GM21447 (cell line): ENCODE measurements around the gene KCNJ6.
"Not testable (repeated sequence)": the region's sequence is repeated elsewhere in the genome, so short reads cannot be mapped to it uniquely, and the experiment has no call there.

Source experiments
- ATAC-seq: cut with Tn5 transposase; IDR thresholded peaks from one replicate; pipeline ENCODE4 v1.9.1; 2021; ENCODE audit not compliant: unreplicated experiment

Gene KCNJ6

GRCh38 chr21:37916310-37917051, at the start of gene KCNJ6:
TSS of gene KCNJ6 (minus strand) at chr21:37916457. CDS start at chr21:37840682, 75,775 bp downstream.
- ATAC-seq = no peak

GRCh38 chr21:37965088-37965805, 49.0 kb upstream of the KCNJ6 start:
- no peak for ATAC-seq

GRCh38 chr21:37958537-37958936, 42.3 kb upstream of the KCNJ6 start:
- ATAC-seq = no peak

DNA sequence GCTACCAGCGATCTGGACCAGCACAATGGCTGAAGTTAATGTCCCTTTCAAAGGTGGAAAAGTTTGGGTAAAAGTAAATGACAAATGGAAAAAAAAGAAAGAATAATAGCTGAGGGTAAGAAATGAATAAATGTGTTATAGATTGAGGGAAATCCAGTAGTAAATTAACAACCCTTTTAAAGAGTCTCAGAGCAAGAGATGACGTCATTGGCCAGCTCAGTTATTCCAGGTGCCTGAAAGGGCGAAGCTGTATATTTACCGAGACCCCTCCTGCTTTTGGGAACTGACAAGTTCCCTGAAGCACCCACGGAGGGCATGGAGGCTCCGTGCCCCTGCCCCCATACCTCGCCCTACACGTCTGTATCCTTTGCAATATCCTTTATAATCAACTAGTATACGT, 40.5 kb upstream of the KCNJ6 start:
- no peak for ATAC-seq

- no peak for ATAC-seq
Observed at GRCh38 chr21:37945036-37945435, 28.8 kb upstream of the KCNJ6 start.

DNA sequence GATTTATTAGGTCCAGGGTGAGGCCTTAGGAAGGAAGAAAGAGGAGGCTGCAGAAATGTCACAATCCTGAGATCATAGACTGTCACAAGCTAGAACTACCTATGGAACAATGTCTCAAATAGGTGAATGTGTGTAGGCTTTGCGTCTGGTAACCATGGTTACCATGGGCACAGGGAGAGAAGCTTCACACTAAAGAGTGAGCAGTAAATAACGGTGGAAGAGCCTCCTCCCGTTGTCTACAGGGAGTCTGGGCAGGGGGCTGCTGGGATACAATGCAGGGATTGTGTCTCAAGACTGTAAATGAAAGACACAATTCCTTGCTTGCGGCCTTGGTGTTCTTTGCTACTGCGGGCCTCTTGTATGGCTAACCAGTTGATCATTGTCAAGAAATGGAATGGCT, 28.2 kb upstream of the KCNJ6 start:
- ATAC-seq = no peak

- ATAC-seq = no peak
Observed at GRCh38 chr21:37940691-37941090, 24.4 kb upstream of the KCNJ6 start.

DNA sequence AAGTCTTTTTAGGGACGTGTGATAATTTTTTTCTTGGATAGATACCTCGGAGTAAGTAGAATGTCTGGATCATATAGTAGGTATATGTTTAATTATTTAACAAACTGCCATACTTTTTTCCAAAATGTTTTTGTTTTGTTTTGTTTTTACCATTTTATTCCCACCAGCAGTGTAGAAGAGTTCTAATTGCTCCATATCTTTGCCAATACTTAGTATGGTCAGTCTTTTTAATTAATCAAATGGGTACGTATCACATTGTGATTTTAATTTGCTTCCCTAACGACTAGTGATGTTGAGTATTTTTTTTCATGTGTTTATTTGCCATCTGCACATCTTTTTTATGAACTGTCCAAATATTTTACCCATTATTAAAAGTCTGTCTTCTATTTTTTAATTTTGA, 23.6 kb upstream of the KCNJ6 start:
- no peak for ATAC-seq

DNA sequence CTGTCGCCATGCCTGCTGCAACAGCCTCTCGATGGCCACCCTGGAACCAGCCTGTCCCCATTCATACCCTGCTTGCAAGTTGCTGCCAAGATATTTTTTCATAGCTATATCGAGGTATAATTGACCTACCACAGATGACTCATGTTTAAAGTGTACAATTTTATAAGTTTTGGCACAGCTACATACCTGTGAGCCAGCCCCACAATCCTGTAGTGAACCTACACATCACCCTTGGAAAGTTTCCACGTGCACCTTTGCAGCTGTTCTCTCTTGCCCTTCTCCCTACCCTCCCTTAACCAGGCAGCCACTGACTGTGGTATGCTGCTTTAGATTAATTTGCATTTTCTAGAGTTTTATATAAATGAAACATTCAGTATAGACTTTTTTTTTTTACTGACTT, 23.0 kb upstream of the KCNJ6 start:
- no peak for ATAC-seq

DNA sequence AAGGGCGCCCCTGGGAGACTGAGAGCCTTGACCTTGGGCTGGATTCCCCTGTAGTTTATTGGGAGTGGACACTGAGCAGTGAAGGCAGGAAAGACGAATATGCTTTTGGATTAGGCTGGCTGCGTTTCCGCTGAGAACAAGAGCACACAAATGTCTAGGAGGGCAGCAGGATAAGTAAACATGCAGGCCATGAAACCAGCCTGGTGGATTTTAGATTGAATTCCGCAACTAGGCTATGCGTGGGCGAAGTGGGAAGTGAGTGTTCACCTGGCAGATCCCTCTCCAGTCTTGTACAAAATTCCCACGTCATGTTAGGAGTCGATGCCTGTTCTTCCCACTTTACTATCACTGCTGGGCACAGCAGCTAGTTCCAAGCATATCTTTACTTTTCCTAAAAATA, 21.4 kb upstream of the KCNJ6 start:
- no peak for ATAC-seq

DNA sequence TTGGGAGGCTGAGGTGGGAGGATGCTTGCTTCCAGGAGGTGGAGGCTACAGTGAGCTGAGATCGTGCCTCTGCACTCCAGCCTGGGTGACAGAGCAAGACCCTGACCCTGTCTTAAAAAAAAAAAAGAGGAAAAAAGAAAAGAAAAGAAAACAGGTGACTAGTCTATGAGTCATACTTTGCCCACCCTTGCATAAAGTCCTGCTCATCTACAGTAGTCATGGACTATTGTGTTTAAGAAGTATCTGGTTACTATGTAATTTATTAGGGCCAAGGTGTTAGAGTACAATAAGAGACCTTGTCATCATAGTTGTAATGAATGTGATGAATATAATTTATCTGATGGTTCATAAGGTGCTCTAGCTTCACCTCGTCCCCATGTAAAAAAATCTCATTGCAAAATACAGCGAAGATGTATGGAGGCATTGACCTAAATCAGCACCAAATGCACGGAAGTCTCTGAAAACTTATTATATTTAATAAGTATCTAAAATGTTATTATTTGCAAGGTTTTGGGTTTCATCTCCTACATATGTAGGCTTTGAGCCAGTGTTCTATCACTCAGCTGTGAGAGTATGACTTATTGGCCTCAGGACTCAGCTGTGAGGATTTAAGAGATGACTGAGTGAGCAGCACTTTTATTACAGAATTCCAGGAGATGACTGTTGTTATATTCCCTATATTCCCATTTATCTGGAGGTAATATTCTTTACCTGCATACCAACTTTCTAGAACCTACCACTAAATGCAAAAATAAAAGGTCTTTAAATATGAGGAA, 19.9 kb upstream of the KCNJ6 start:
- no peak for ATAC-seq

DNA sequence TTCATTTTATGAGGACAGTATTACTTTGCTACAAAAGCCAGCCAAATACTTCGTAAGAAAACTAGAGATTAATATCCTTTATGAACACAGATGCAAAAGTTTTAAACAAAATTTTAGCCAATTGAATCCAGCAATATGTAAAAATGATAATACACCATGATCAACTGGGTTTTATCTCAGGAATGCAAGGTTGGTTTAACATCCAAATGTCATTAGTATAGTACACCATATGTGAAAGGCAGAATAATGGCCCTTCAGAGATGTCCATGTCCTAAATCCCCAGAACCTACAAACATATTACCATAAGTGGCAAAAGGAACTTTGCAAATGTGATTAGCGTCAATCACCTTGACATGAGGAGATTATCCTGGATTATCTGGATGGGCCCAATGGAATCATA, 16.7 kb upstream of the KCNJ6 start:
- ATAC-seq = no peak

GRCh38 chr21:37927711-37928110, 11.5 kb upstream of the KCNJ6 start:
- no peak for ATAC-seq

GRCh38 chr21:37921091-37921490, 4.8 kb upstream of the KCNJ6 start:
- ATAC-seq = no peak

GRCh38 chr21:37920302-37920701, 4.0 kb upstream of the KCNJ6 start:
- not testable (repeated sequence) for ATAC-seq

DNA sequence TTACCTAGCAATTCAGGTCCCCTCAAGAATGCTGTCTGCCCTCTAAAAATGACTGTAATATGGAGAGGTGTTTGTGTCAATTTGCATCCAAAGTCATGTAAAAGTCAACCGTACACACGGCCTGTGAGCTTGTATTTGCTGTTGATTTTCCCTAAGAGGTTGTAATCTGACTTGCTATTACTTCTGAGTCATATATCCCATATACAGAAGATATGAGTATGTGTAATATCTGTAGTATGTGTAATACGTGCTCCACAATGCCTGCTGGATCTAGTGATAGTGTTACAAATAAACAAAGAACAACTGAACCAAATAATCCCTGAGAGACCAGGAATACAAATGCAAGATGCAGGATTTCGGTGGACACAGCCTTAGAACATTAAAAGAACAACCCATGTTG, 1.4 kb upstream of the KCNJ6 start:
- ATAC-seq = no peak

- no peak for ATAC-seq
Observed at GRCh38 chr21:37915941-37916309, 332 bp downstream of the KCNJ6 start.

DNA sequence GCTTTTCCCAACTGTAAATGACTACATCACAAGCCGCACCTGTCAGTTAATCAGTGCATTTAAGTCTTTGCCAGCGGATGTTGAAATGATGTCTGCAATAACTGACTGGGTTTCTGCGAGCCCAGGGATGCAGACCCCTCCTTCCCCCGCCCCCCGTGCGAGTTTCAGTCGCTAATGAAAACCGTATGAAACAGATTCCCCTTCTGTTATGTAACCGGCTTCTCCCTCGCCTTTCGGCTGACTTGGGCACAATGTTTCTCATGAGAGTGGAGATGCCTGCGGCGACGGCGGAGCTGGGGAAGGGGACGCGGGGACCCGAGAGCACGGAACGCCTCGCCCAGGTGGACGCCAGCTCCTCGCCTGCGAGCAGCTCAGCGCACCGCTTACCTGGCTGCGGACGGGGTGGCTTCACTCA, 753 bp downstream of the KCNJ6 start:
- ATAC-seq = no peak

GRCh38 chr21:37912616-37913015, 3.6 kb downstream of the KCNJ6 start:
- no peak for ATAC-seq

- no peak for ATAC-seq
Observed at GRCh38 chr21:37909936-37910335, 6.3 kb downstream of the KCNJ6 start.

DNA sequence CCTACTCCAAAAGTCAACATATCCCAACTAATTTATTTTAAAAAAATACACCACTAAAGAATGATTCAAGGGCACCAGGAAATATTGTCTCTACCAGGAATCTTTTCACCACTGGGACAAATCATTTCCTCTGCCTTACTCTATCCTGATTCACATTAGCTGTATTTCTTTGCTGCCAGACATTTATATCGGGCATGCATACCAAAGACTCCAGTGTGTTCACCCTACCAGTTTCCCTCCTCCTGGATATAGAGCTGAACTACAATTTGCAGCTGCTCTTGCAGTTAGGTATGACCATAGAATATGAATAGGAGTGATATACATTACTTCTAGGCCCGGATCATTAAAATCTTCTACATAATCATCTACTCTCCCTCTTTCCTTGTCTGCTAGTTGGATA, 7.6 kb downstream of the KCNJ6 start:
- no peak for ATAC-seq

DNA sequence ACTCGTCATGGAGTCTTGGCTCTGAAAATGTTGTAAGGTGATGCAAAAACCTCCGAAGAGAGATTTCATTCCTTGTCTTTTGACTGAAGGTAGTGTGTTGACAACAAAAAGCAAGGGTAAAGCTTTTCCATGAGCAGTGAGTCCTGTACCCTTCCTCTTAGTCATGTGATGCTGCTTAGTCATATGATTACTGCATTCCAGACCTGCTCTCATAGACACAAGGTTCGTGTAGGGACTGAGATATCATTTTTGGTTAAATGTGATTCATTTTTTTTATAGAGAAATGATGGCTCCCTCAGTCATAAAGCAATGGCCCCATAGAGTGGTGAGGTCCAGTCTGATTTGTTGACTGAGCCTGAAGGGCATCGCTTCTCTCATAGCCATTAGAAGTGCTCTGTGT, 9.2 kb downstream of the KCNJ6 start:
- ATAC-seq = no peak
